Lung (tissue), 12 donors: ENCODE measurements around the gene HEPH. TPM values are rescaled to one million over a fixed set of nuclear protein-coding genes. Genes with fewer than 3 reads are reported as not detected.
A peak's percentile ranks its signal among the peaks of the same experiment; 100 is the strongest.

Source experiments
- ATAC-seq: fragments of 200-7000 bp; cut with Tn5 transposase; one replicate; pipeline ENCODE4 v1.9.1; 2020; ENCODE audit warnings: moderate number of reproducible peaks; ENCODE audit not compliant: insufficient read depth, low FRiP score
- DNase-seq, 3 donors: peaks; one replicate each; pipeline ENCODE4 v3.0.0-alpha.2; 2013 to 2017
- H3K27ac ChIP-seq, 2 donors: one replicate each; pipeline ENCODE4 v1.5.1; 2013; ENCODE audit warnings: mild to moderate bottlenecking in 2 of 2, moderate library complexity in 2 of 2, control low read depth in 1 of 2, inconsistent platforms in 1 of 2, low read depth in 1 of 2, low read length in 1 of 2
- H3K27me3 ChIP-seq, 3 donors: one replicate each; pipeline ENCODE4 v1.5.1; 2013; ENCODE audit warnings: low read length in 2 of 3; ENCODE audit not compliant: control insufficient read depth in 3 of 3, insufficient read depth in 3 of 3
- H3K36me3 ChIP-seq, 4 donors: one replicate each; pipeline ENCODE4 v1.5.1; 2013; ENCODE audit warnings: low read length in 4 of 4, mild to moderate bottlenecking in 1 of 4, moderate library complexity in 1 of 4; ENCODE audit not compliant: control insufficient read depth in 4 of 4, insufficient read depth in 4 of 4
- H3K4me1 ChIP-seq, 5 donors: one replicate each; pipeline ENCODE4 v1.5.1; 2013; ENCODE audit warnings: low read length in 5 of 5, mild to moderate bottlenecking in 2 of 5, moderate library complexity in 1 of 5; ENCODE audit not compliant: control insufficient read depth in 5 of 5, insufficient read depth in 5 of 5
- H3K4me3 ChIP-seq: one replicate; pipeline ENCODE4 v1.5.1; 2013; ENCODE audit warnings: mild to moderate bottlenecking, control low read depth, moderate library complexity
- H3K9ac ChIP-seq, 2 donors: one replicate each; pipeline ENCODE4 v1.5.1; 2013; ENCODE audit warnings: low read length in 2 of 2, control low read depth in 1 of 2; ENCODE audit not compliant: insufficient read depth in 1 of 2
- H3K9me3 ChIP-seq, 4 donors: one replicate each; pipeline ENCODE4 v1.5.1; 2013; ENCODE audit warnings: low read length in 3 of 4, mild to moderate bottlenecking in 1 of 4, moderate library complexity in 1 of 4; ENCODE audit not compliant: control insufficient read depth in 4 of 4, insufficient read depth in 3 of 4
- CTCF ChIP-seq: IDR thresholded peaks from 2 replicates; pipeline ENCODE4 v1.5.1; 2012; ENCODE audit warnings: mild to moderate bottlenecking; ENCODE audit errors: control extremely low read depth, extremely low read depth
- WGBS, 2 donors: extraction: QIAGEN DNeasy Blood & Tissue Kit; methylation state at CpG; one replicate each; pipeline ENCODE4 v1.1.7; 2013; 5-methylcytosine and 5-hydroxymethylcytosine counted together
- polyA plus RNA-seq, 2 donors: library from polyadenylated mRNA; stranded (reverse); fragments of 200-250 nt; gene quantifications; one replicate each; pipeline ENCODE4 v1.2.1, GENCODE V29; 2013
- total RNA-seq, 2 donors: library from RNA; depleted of rRNA in 1 of 2; stranded (reverse); fragments of >200 nt in 1 of 2; gene quantifications; one replicate each; pipeline ENCODE4 v1.2.1, GENCODE V29; 2014 to 2021
- donor health status: control.
- donor health status: control.
- donor health status: Bipolar disorder and iron deficiency.
- donor health status: healthy.
- donor health status: DM: yes; HTN: yes; CAD: no.

Gene HEPH
- total and polyA plus RNA-seq, 4 donors = 1.6 to 21.1 (median 6.3) TPM

- no peak overlapping the region for H3K4me3 ChIP-seq
- DNase-seq = no peak
- no peaks in the 10 kb centered on the region for H3K9me3 ChIP-seq
- no peaks in the 10 kb centered on the region for H3K4me1 ChIP-seq
- TF ChIP-seq CTCF = no peak
- H3K27ac ChIP-seq = no peak overlapping the region
- no peaks in the 10 kb centered on the region for H3K36me3 ChIP-seq
- no peak overlapping the region for H3K9ac ChIP-seq
- no peak for ATAC-seq
- WGBS, 2 donors = 50 to 93% methylated on average over 1 of the region's 1 CpG
- no peaks in the 10 kb centered on the region for H3K27me3 ChIP-seq
These were observed 600 bp upstream of the HEPH start for GRCh38 chrX:66163447-66163846.

- DNase-seq (peak in 2 of 3 donors; percentile 32 to 39), ATAC-seq (no peak)
- TF ChIP-seq CTCF = no peak
- no peaks in the 10 kb centered on the region for H3K36me3 ChIP-seq
- 26 to 59% methylated on average over 3 of the region's 3 CpGs for WGBS, 2 donors
- peak overlapping the region; percentile 65 to 69 for H3K9ac ChIP-seq
- H3K4me1 ChIP-seq = no peaks in the 10 kb centered on the region
- no peak overlapping the region for H3K4me3 ChIP-seq
- H3K9me3 ChIP-seq = no peaks in the 10 kb centered on the region
- no peak overlapping the region for H3K27ac ChIP-seq
- no peaks in the 10 kb centered on the region for H3K27me3 ChIP-seq
These were observed 423 bp downstream of the HEPH start for GRCh38 chrX:66164470-66164869.

GRCh38 chrX:66164931-66165330 is 884 bp downstream of the HEPH start:
- DNase-seq (peak in 1 of 3 donors; percentile 4), ATAC-seq (no peak)
- WGBS, 2 donors = 37 to 57% methylated on average over 2 of the region's 2 CpGs
- TF ChIP-seq CTCF = no peak
- Histone ChIP-seq H3K9ac (peak overlapping the region; percentile 8 to 65), H3K27ac (no peak overlapping the region), H3K4me1 (no peaks in the 10 kb centered on the region), H3K4me3 (no peak overlapping the region), H3K27me3 (no peaks in the 10 kb centered on the region), H3K36me3 (no peaks in the 10 kb centered on the region), H3K9me3 (no peaks in the 10 kb centered on the region)

GRCh38 chrX:66166671-66167070 is 2.6 kb downstream of the HEPH start:
- Histone ChIP-seq H3K36me3 (no peaks in the 10 kb centered on the region), H3K4me3 (no peak overlapping the region), H3K9ac (no peak overlapping the region), H3K27me3 (no peaks in the 10 kb centered on the region), H3K27ac (no peak overlapping the region), H3K9me3 (peaks cover 0 to 2% (median 0%) of the 10 kb centered on the region in 4 donors), H3K4me1 (peaks cover 0 to 2% (median 0%) of the 10 kb centered on the region in 5 donors)
- ATAC-seq (no peak), DNase-seq (no peak)
- TF ChIP-seq CTCF = no peak
